CD4-positive, CD25-positive, alpha-beta regulatory T cell (primary cell): Measurements from ENCODE around the gene SCML2. TPM values are rescaled to one million over a fixed set of nuclear protein-coding genes. Genes with fewer than 3 reads are reported as not detected.
"Not testable (repeated sequence)": the region's sequence is repeated elsewhere in the genome, so short reads cannot be mapped to it uniquely, and the experiment has no call there.

Source experiments
- ATAC-seq, 2 donors: fragments of 150-1000 bp; cut with Tn5 transposase; one replicate each; pipeline ENCODE4 v1.10.0; 2021; ENCODE audit warnings: low read depth in 2 of 2, moderate number of reproducible peaks in 2 of 2, moderate library complexity in 1 of 2
- DNase-seq, 3 donors: peaks; one replicate each; pipeline versions ENCODE4 v3.0.0 to v3.0.0-alpha.2; 2012 to 2022; ENCODE audit warnings: mixed read lengths in 1 of 3
- H3K27ac ChIP-seq: one replicate; pipeline ENCODE4 v1.7.0; 2013; ENCODE audit warnings: mild to moderate bottlenecking, low read length; ENCODE audit not compliant: insufficient read depth, poor library complexity, severe bottlenecking
- H3K27me3 ChIP-seq: one replicate; pipeline ENCODE4 v1.7.0; 2013; ENCODE audit warnings: low read length; ENCODE audit not compliant: control insufficient read depth, insufficient read depth
- H3K36me3 ChIP-seq: one replicate; pipeline ENCODE4 v1.7.0; 2013; ENCODE audit warnings: mild to moderate bottlenecking, low read length, moderate library complexity; ENCODE audit not compliant: control insufficient read depth, insufficient read depth
- H3K4me1 ChIP-seq: 2 replicates; pipeline ENCODE4 v1.7.0; 2013; ENCODE audit warnings: mild to moderate bottlenecking, low read length; ENCODE audit not compliant: insufficient read depth, control insufficient read depth, poor library complexity, severe bottlenecking
- H3K4me3 ChIP-seq: one replicate; pipeline ENCODE4 v1.7.0; 2013; ENCODE audit warnings: low read depth, mild to moderate bottlenecking, low read length, moderate library complexity
- H3K9me3 ChIP-seq, 2 experiments: 1 replicate in 1 of 2; 2 replicates in 1 of 2; pipeline ENCODE4 v1.7.0; 2013; ENCODE audit warnings: low read length in 2 of 2, mild to moderate bottlenecking in 1 of 2, moderate library complexity in 1 of 2; ENCODE audit not compliant: control insufficient read depth in 2 of 2
- H3K27ac Mint-ChIP-seq, 3 donors: one replicate each; pipeline ENCODE4 v1.8.0; 2020 to 2022; ENCODE audit warnings: mild to moderate bottlenecking in 3 of 3, mixed read lengths in 3 of 3, moderate library complexity in 2 of 3
- H3K27me3 Mint-ChIP-seq: one replicate; pipeline ENCODE4 v1.8.0; 2022; ENCODE audit warnings: mild to moderate bottlenecking, mixed read lengths
- H3K36me3 Mint-ChIP-seq: one replicate; pipeline ENCODE4 v1.8.0; 2020; ENCODE audit warnings: mixed read lengths
- H3K4me1 Mint-ChIP-seq, 4 donors: one replicate each; pipeline ENCODE4 v1.8.0; 2020 to 2022; ENCODE audit warnings: mixed read lengths in 4 of 4, mild to moderate bottlenecking in 1 of 4
- H3K4me3 Mint-ChIP-seq, 4 donors: one replicate each; pipeline ENCODE4 v1.8.0; 2020 to 2022; ENCODE audit warnings: mild to moderate bottlenecking in 4 of 4, mixed read lengths in 4 of 4, moderate library complexity in 3 of 4
- H3K9me3 Mint-ChIP-seq, 7 donors: one replicate each; pipeline ENCODE4 v1.8.0; 2020 to 2022; ENCODE audit warnings: mixed read lengths in 7 of 7, mild to moderate bottlenecking in 3 of 7, moderate library complexity in 2 of 7
- polyA plus RNA-seq, 4 donors: library from polyadenylated mRNA; unstranded; fragments of 300-500 nt; fragmentation: Illumina TruSeq; gene quantifications; one replicate each; pipeline ENCODE4 v1.2.3, GENCODE V29; 2021
- total RNA-seq: library from RNA; stranded (reverse); gene quantifications from one replicate; pipeline ENCODE4 v1.2.3, GENCODE V29; 2022

The SCML2 gene
- total and polyA plus RNA-seq, 5 donors from 2014 or later: 0.19 to 0.73 (median 0.30) TPM; not detected in 1

DNA sequence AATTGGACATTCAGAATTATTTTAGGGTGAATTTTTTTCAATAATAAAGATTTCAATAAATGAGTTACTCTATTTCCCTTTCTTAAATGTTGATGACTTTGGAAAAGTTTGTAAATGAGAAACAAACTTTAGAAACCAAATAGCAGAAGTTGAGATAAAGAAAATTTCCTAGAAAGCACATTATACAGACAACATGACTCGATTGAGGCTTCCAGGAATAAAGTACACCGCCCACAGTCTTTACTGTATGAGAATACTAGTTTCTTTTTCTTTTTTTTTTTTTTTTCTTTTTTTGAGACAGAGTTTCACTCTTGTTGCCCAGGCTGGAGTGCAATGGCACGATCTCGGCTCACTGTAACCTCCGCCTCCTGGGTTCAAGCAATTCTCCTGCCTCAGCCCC lies 14.6 kb upstream of the SCML2 start:
- not testable (repeated sequence) for H3K27ac Mint-ChIP-seq, H3K27me3 ChIP-seq, H3K27ac ChIP-seq, H3K4me1 Mint-ChIP-seq, H3K4me3 Mint-ChIP-seq, H3K36me3 Mint-ChIP-seq, H3K36me3 ChIP-seq, H3K4me1 ChIP-seq, H3K27me3 Mint-ChIP-seq, H3K4me3 ChIP-seq, H3K9me3 ChIP-seq, DNase-seq, ATAC-seq, H3K9me3 Mint-ChIP-seq

DNA sequence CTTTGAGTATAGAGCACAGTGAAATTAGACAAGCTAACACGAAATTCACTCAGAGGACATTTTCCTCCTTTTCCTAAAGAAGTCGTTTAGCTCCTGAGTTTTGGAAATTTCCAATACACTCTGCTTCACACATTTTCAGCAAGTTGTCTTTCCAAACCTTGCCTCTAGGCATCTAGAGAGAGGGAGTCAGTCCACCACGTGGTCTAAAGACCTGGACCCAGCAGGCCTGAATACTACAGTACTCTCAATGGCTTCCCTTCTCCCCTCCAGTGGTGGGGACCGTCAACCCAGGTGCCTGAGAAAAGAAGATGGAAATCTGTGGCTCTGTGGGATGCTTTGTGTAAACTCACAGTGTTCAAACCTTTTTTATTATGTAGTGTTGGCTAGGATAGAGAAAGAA lies 13.9 kb upstream of the SCML2 start:
- ATAC-seq (no peak), DNase-seq (no peak)
- no peaks in the 10 kb centered on the region for H3K9me3 ChIP-seq
- Mint-ChIP-seq H3K27ac (no peak overlapping the region), H3K27me3 (peaks cover 10% of the 10 kb centered on the region), H3K4me3 (no peak overlapping the region), H3K4me1 (no peaks in the 10 kb centered on the region), H3K9me3 (peaks cover 0 to 3% (median 0%) of the 10 kb centered on the region in 7 donors), H3K36me3 (no peaks in the 10 kb centered on the region)
- no peaks in the 10 kb centered on the region for H3K4me1 ChIP-seq
- H3K27me3 ChIP-seq: no peaks in the 10 kb centered on the region
- no peak overlapping the region for H3K27ac ChIP-seq
- no peaks in the 10 kb centered on the region for H3K36me3 ChIP-seq
- no peak overlapping the region for H3K4me3 ChIP-seq

DNA sequence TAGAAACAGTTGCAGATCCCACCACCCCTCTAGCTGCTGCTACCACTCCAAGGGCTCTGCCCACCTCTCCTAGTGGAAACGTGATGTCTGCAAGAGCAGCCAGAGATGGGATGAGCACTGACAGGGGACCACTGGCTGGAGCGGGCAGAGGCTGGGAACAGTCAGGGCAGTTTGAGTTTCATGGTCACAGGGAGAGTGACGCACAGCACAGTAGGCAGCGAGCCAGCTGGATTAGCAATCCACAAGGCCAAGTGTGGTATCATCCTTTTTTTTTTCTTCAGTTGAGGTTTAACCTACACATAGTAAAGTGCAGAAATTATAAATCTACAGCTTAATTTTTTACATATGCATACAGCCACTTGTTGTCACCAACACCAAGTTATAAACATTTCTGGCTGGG lies 6.4 kb upstream of the SCML2 start:
- Mint-ChIP-seq H3K36me3 (no peaks in the 10 kb centered on the region), H3K9me3 (no peaks in the 10 kb centered on the region), H3K27ac (no peak overlapping the region), H3K4me3 (no peak overlapping the region), H3K27me3 (peaks cover 15% of the 10 kb centered on the region), H3K4me1 (no peaks in the 10 kb centered on the region)
- Histone ChIP-seq H3K9me3 (no peaks in the 10 kb centered on the region), H3K27ac (no peak overlapping the region), H3K27me3 (no peaks in the 10 kb centered on the region), H3K4me3 (no peak overlapping the region), H3K36me3 (no peaks in the 10 kb centered on the region), H3K4me1 (no peaks in the 10 kb centered on the region)
- DNase-seq: no peak
- no peak for ATAC-seq

DNA sequence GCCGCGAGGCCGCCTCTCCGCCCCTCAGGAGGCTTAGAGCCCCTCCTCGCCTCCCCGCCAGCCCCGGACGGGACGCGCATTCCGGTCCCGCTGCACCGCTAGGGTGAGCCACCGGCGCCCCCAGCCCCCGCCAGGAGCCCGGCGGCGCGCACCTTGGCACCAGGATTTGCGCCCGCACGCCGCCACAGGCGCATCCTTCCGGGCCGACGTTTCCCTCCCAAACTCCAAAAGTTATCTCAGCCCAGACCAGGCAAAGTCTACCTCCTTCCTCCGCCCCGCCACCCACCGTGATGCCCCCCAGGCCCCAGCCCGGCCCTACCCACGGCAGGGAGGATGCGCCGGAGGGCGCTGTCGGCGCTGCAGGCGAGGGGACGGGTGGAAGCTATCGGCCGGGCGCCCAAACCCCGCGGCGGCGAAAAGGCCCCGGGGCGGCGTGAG lies 538 bp downstream of the SCML2 start:
- no peak overlapping the region for H3K4me3 ChIP-seq
- H3K27me3 Mint-ChIP-seq: peaks cover 18% of the 10 kb centered on the region
- H3K9me3 Mint-ChIP-seq: no peaks in the 10 kb centered on the region
- no peak overlapping the region for H3K27ac Mint-ChIP-seq
- H3K36me3 ChIP-seq: no peaks in the 10 kb centered on the region
- DNase-seq (peak in 1 of 3 donors; percentile 5), ATAC-seq (peak in 1 of 2 donors; percentile 31)
- H3K4me1 Mint-ChIP-seq: peaks cover 0 to 12% (median 0%) of the 10 kb centered on the region in 4 donors
- no peak overlapping the region for H3K27ac ChIP-seq
- no peaks in the 10 kb centered on the region for H3K9me3 ChIP-seq
- peak overlapping the region; percentile 58 to 85 (median 82) for H3K4me3 Mint-ChIP-seq
- peaks cover 8% of the 10 kb centered on the region for H3K27me3 ChIP-seq
- H3K4me1 ChIP-seq: no peaks in the 10 kb centered on the region
- H3K36me3 Mint-ChIP-seq: no peaks in the 10 kb centered on the region

DNA sequence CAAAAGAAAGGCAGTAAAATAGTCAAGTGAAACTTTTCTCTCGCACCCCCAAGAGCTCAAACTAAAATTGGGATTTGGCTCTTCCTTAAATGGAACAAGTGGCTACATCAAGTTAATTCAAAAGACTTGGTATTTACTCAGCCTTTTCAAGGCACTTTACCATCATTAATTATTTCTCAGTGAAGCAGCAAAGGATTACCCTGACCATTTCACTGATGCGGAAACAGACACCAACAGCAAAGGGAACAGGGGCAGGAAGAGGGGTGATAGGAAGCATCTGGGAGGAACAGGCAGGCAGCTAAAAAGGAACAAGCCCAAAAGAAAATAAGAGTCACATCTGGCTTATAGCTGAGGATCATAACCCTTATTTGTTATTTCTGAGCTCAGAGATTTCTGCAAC lies 2.7 kb downstream of the SCML2 start:
- Mint-ChIP-seq H3K27ac (no peak overlapping the region), H3K4me1 (peaks cover 0 to 12% (median 0%) of the 10 kb centered on the region in 4 donors), H3K27me3 (peaks cover 19% of the 10 kb centered on the region), H3K9me3 (no peaks in the 10 kb centered on the region), H3K36me3 (no peaks in the 10 kb centered on the region), H3K4me3 (no peak overlapping the region)
- ATAC-seq (no peak), DNase-seq (no peak)
- H3K4me3 ChIP-seq: no peak overlapping the region
- peaks cover 8% of the 10 kb centered on the region for H3K27me3 ChIP-seq
- no peaks in the 10 kb centered on the region for H3K9me3 ChIP-seq
- no peaks in the 10 kb centered on the region for H3K4me1 ChIP-seq
- no peak overlapping the region for H3K27ac ChIP-seq
- no peaks in the 10 kb centered on the region for H3K36me3 ChIP-seq

DNA sequence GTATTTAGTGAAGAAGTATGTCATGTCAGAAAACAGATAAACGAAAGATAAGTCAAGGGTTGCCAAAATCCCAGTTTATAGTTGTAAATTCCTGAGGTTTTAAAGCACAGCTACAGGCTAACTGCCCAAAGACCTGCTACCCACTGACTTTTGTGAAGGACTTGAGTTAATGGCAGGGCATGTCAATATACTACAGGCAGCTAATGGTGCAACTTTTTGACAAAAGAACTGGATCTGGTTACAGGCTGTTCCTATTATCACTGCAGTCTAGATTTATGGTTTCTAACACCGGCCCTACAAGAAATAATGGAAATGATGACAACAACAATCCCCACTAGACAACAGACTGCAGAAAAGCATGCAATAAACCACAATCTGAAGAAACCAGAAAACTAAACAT lies 6.4 kb downstream of the SCML2 start:
- no peaks in the 10 kb centered on the region for H3K36me3 Mint-ChIP-seq
- ATAC-seq: no peak
- H3K4me3 Mint-ChIP-seq: no peak overlapping the region
- H3K4me1 Mint-ChIP-seq: no peaks in the 10 kb centered on the region
- H3K27me3 ChIP-seq: peaks cover 6% of the 10 kb centered on the region
- no peaks in the 10 kb centered on the region for H3K9me3 Mint-ChIP-seq
- no peaks in the 10 kb centered on the region for H3K36me3 ChIP-seq
- H3K27ac ChIP-seq: no peak overlapping the region
- H3K27me3 Mint-ChIP-seq: peaks cover 11% of the 10 kb centered on the region
- H3K27ac Mint-ChIP-seq: no peak overlapping the region
- no peak for DNase-seq
- no peaks in the 10 kb centered on the region for H3K4me1 ChIP-seq
- no peaks in the 10 kb centered on the region for H3K9me3 ChIP-seq
- H3K4me3 ChIP-seq: no peak overlapping the region

DNA sequence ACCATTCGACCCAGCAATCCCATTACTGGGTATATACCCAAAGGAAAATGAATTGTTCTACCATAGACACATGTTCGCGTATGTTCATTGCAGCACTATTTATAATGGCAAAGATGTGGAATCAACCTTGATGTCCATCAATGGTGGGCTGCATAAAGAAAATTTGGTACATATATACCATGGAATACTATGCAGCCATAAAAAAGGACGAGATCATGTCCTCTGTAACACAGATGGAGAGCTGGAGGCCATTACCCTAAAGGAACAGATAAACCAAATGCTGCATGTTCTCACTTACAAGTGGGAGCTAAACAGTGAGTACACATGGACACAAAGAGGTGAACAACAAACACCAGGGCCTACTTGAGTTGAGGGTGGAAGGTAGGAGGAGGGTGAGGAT lies 45.1 kb downstream of the SCML2 start:
- ATAC-seq (no peak), DNase-seq (no peak)
- Mint-ChIP-seq H3K9me3 (peaks cover 0 to 3% (median 0%) of the 10 kb centered on the region in 7 donors), H3K36me3 (no peaks in the 10 kb centered on the region), H3K27me3 (no peaks in the 10 kb centered on the region), H3K27ac (no peak overlapping the region), H3K4me3 (no peak overlapping the region), H3K4me1 (no peaks in the 10 kb centered on the region)
- H3K9me3 ChIP-seq: no peaks in the 10 kb centered on the region
- H3K27ac ChIP-seq: no peak overlapping the region
- H3K4me1 ChIP-seq: no peaks in the 10 kb centered on the region
- H3K4me3 ChIP-seq: no peak overlapping the region
- no peaks in the 10 kb centered on the region for H3K27me3 ChIP-seq
- no peaks in the 10 kb centered on the region for H3K36me3 ChIP-seq

DNA sequence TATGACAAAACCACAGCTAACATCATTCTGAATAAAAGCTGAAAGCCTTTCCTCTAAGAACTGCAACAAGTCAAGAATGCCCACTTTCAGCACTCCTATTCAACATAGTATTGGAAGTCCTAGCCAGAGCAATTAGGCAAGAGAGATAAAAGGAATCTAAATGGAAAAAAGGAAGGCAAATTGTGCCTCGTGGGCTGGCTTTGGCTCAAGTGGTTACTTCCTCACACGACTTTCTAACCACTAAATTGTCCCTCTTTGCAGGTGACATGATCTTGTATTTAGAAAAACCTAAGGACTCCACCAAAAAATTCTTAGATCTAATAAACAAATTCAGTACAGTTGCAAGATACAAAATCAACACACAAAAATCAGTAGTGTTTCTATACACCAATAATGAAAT lies 57.2 kb downstream of the SCML2 start:
- H3K36me3 ChIP-seq: no peaks in the 10 kb centered on the region
- no peaks in the 10 kb centered on the region for H3K9me3 ChIP-seq
- no peaks in the 10 kb centered on the region for H3K4me1 ChIP-seq
- no peaks in the 10 kb centered on the region for H3K27me3 Mint-ChIP-seq
- H3K4me3 ChIP-seq: no peak overlapping the region
- H3K27me3 ChIP-seq: no peaks in the 10 kb centered on the region
- no peaks in the 10 kb centered on the region for H3K4me1 Mint-ChIP-seq
- H3K27ac ChIP-seq: no peak overlapping the region
- no peak overlapping the region for H3K27ac Mint-ChIP-seq
- ATAC-seq (no peak), DNase-seq (no peak)
- no peak overlapping the region for H3K4me3 Mint-ChIP-seq
- H3K9me3 Mint-ChIP-seq: peaks cover 0 to 9% (median 7%) of the 10 kb centered on the region in 7 donors
- H3K36me3 Mint-ChIP-seq: no peaks in the 10 kb centered on the region
